Osteoblast (primary cell): ENCODE measurements around the gene TRIM72. TPM values are rescaled to one million over a fixed set of nuclear protein-coding genes. Genes with fewer than 3 reads are reported as not detected.

Experiments
- DNase-seq: peaks from one replicate; pipeline ENCODE4 v3.0.0; 2011; ENCODE audit warnings: low spot score, mixed read lengths; ENCODE audit not compliant: insufficient read length; ENCODE audit errors: missing footprints
- H2AFZ ChIP-seq: 2 replicates; pipeline ENCODE4 v1.6.0; 2011; ENCODE audit warnings: mild to moderate bottlenecking, low read length
- H3K27ac ChIP-seq: 2 replicates; pipeline ENCODE4 v1.5.1; 2011; ENCODE audit warnings: mild to moderate bottlenecking, low read depth, low read length, moderate library complexity
- H3K27me3 ChIP-seq: 2 replicates; pipeline ENCODE4 v1.6.0; 2012; ENCODE audit warnings: mild to moderate bottlenecking, control low read depth, inconsistent platforms, low read length, moderate library complexity; ENCODE audit not compliant: insufficient read depth
- H3K36me3 ChIP-seq: 2 replicates; pipeline ENCODE4 v1.5.1; 2011; ENCODE audit warnings: mild to moderate bottlenecking, low read length, control low read depth, moderate library complexity; ENCODE audit not compliant: insufficient read depth
- H3K4me1 ChIP-seq: 2 replicates; pipeline ENCODE4 v1.5.1; 2011; ENCODE audit warnings: mild to moderate bottlenecking, low read length, control low read depth, moderate library complexity; ENCODE audit not compliant: insufficient read depth
- H3K4me2 ChIP-seq: 2 replicates; pipeline ENCODE4 v1.6.0; 2011; ENCODE audit warnings: mild to moderate bottlenecking, low read length; ENCODE audit not compliant: insufficient read depth
- H3K4me3 ChIP-seq: fragments of 200-600 bp; sonication (generic); 3 replicates; pipeline ENCODE4 v1.5.1; 2012; ENCODE audit warnings: mild to moderate bottlenecking, low read length, inconsistent platforms; ENCODE audit not compliant: insufficient read depth
- H3K79me2 ChIP-seq: 2 replicates; pipeline ENCODE4 v1.6.0; 2012; ENCODE audit warnings: mild to moderate bottlenecking, low read length, control low read depth, inconsistent platforms; ENCODE audit not compliant: insufficient read depth
- H3K9me3 ChIP-seq: 2 replicates; pipeline ENCODE4 v1.5.1; 2011; ENCODE audit warnings: low read depth, low read length, control low read depth
- H4K20me1 ChIP-seq: 2 replicates; pipeline ENCODE4 v1.6.0; 2012; ENCODE audit warnings: mild to moderate bottlenecking, low read length, control low read depth; ENCODE audit not compliant: insufficient read depth
- total RNA-seq: library from RNA; depleted of rRNA; stranded (reverse); fragments of >200 nt; gene quantifications from 2 replicates; pipeline ENCODE4 v1.2.3, GENCODE V29; 2012
- TF ChIP-seq, protein P1 (sequence below): IDR thresholded peaks from 2 replicates; pipeline ENCODE4 v1.5.1; 2011; ENCODE audit warnings: mild to moderate bottlenecking, low read depth, low read length, moderate library complexity; ENCODE audit errors: extremely low read depth

TRIM72 gene
- total RNA-seq, 1 donor: not detected

DNA sequence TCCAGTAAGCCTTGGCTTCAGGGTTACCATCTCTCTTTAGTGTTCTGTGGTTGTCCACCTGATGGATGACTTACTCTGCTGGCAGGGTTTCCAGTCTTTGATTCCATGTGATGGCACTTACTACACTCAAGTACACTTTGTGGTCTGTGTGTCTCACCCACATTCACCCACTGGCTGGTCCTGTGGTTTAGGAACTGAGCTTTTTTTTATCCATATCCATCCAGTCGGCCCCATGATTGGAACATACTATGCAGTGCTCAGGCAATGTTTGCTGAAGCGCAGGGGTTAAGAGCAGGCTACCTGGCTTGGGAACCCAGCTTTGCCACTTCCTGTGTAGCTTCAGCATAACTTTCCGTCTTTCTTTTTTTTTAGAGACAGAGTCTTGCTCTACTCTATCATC lies 36.8 kb upstream of the TRIM72 start:
- DNase-seq: no peak
- Histone ChIP-seq H3K4me2 (no peak overlapping the region), H3K27ac (no peak overlapping the region), H3K79me2 (peaks cover 29% of the 10 kb centered on the region), H3K36me3 (peaks cover 2% of the 10 kb centered on the region), H3K4me1 (peaks cover 15% of the 10 kb centered on the region), H3K27me3 (no peaks in the 10 kb centered on the region), H2AFZ (peak overlapping the region; percentile 2), H3K4me3 (no peak overlapping the region), H4K20me1 (peaks cover 13% of the 10 kb centered on the region), H3K9me3 (no peaks in the 10 kb centered on the region)
- TF ChIP-seq, protein P1, sequence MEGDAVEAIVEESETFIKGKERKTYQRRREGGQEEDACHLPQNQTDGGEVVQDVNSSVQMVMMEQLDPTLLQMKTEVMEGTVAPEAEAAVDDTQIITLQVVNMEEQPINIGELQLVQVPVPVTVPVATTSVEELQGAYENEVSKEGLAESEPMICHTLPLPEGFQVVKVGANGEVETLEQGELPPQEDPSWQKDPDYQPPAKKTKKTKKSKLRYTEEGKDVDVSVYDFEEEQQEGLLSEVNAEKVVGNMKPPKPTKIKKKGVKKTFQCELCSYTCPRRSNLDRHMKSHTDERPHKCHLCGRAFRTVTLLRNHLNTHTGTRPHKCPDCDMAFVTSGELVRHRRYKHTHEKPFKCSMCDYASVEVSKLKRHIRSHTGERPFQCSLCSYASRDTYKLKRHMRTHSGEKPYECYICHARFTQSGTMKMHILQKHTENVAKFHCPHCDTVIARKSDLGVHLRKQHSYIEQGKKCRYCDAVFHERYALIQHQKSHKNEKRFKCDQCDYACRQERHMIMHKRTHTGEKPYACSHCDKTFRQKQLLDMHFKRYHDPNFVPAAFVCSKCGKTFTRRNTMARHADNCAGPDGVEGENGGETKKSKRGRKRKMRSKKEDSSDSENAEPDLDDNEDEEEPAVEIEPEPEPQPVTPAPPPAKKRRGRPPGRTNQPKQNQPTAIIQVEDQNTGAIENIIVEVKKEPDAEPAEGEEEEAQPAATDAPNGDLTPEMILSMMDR: no peak

DNA sequence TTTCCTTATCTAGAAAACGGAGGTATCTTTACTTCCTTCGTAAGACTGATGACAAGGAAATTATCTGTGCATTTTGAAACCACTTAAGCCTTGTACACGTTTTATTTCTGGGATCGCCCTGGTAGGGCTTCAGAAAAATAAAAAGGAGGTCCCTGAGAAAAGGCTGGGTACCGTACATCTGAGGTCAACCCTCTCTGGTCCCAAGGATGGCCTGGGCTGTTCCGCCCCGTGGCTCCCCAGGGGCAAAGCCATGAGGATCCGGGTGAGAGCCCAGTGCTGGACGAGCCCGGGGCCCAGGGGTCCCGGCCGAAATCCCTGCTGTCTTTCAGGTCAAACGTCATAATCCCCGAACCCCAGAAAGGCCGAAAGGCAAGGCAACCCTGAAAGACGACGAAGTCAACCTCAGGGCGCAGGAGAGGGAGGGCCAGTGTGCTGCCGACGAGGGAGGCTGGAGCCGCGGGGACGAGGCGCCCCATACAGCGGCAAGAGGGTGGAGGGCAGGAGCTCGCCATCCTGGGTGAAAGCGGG lies 34.6 kb upstream of the TRIM72 start:
- peak; percentile 90 for DNase-seq
- peaks cover 23% of the 10 kb centered on the region for H3K36me3 ChIP-seq
- peak overlapping the region; percentile 100 for H2AFZ ChIP-seq
- peaks cover 35% of the 10 kb centered on the region for H3K4me1 ChIP-seq
- H4K20me1 ChIP-seq: peaks cover 34% of the 10 kb centered on the region
- H3K4me3 ChIP-seq: peak overlapping the region; percentile 99
- TF ChIP-seq, protein P1: no peak
- no peaks in the 10 kb centered on the region for H3K9me3 ChIP-seq
- peaks cover 51% of the 10 kb centered on the region for H3K79me2 ChIP-seq
- no peaks in the 10 kb centered on the region for H3K27me3 ChIP-seq
- H3K27ac ChIP-seq: peak overlapping the region; percentile 100
- H3K4me2 ChIP-seq: peak overlapping the region; percentile 97

DNA sequence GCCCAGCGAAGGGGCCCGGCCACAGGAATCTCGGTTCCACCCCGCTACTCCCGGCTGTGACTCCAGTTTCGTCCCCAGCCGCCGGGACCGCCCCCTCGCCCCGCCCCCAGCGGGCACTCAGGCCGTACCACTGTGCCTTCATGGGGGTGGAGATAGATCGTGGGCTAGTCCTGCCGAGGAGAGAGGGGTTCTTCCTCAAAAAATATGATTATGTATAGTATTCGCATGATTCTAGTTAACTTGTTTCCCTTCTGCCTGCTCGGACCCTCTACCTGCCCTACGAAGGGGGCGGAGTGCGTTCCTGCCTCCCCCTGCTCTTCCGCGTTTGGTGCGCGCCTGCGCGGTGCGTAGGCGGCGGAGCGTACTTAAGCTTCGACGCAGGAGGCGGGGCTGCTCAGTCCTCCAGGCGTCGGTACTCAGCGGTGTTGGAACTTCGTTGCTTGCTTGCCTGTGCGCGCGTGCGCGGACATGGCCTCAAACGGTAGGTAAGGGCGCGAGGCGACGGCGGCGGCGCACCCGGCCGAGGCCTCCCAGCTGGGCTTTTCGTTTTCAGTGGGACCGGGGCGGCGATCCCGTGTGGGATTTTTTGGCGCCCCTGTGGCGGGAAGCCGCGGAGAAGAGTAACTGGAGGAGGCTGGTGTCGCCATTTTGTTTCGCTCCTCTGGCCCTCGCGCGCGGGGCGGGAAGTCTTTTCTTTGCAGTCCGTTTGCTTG lies 34.0 kb upstream of the TRIM72 start, which contains the start of gene FUS:
FUS (plus strand) TSS at position 393 of the 713 bp plus-strand sequence; CDS start at position 469, 76 bp downstream.
- Histone ChIP-seq H3K4me1 (peaks cover 35% of the 10 kb centered on the region), H3K9me3 (no peaks in the 10 kb centered on the region), H4K20me1 (peaks cover 34% of the 10 kb centered on the region), H3K36me3 (peaks cover 29% of the 10 kb centered on the region), H3K4me2 (peak within 1 kb of the TSS; percentile 97), H3K27ac (peak within 1 kb of the TSS; percentile 100), H2AFZ (peak within 1 kb of the TSS; percentile 100), H3K4me3 (peak within 1 kb of the TSS; percentile 99), H3K27me3 (no peaks in the 10 kb centered on the region), H3K79me2 (peaks cover 56% of the 10 kb centered on the region)
- TF ChIP-seq, protein P1: no peak
- DNase-seq: peak; percentile 98

DNA sequence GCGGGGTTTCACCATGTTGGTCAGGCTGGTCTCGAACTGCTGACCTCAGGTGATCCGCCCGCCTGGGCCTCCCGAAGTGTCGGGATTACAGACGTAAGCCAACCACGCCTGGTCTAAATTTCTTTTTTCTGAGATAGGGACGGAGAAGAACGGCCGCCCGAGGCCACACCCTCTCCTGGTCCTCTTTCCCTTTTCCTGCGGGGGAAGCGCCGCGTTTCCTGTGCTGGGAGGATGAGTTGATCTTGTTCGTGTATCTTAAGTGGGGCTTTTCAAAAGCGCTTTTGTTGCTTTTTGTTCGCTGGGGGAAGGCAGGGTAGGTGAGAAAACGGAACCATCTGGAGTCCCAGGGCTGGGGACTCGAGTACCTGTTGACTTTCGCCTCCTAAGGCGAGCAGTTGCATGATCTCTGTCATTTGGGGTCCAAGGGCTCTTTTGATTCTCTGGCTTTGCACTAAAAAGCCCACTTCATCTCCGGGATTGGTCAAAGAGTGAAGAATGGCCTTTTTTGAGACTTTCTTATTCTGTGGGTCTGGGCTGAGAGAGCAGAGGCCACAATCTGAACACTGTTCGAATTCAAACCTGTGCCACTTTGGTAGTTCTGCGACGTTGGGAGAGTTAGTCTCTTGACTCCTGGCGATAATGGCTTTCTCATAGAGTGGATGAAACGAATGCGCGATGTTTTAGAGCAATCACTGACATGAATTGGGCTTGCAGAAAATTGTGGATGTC lies 32.7 kb upstream of the TRIM72 start:
- peak; percentile 92 for DNase-seq
- Histone ChIP-seq H3K79me2 (peaks cover 70% of the 10 kb centered on the region), H4K20me1 (peaks cover 47% of the 10 kb centered on the region), H3K27me3 (no peaks in the 10 kb centered on the region), H2AFZ (no peak overlapping the region), H3K4me3 (peak overlapping the region; percentile 99), H3K9me3 (no peaks in the 10 kb centered on the region), H3K27ac (peak overlapping the region; percentile 100), H3K36me3 (peaks cover 43% of the 10 kb centered on the region), H3K4me1 (peaks cover 40% of the 10 kb centered on the region), H3K4me2 (peak overlapping the region; percentile 97)
- TF ChIP-seq, protein P1: no peak
